ENCODE data around the gene ALDH1L2. TPM values are rescaled to one million over a fixed set of nuclear protein-coding genes. Genes with fewer than 3 reads are reported as not detected.

The ALDH1L2 gene
- total and polyA plus RNA-seq, 4 donors: 0.03 to 0.25 (median 0.15) TPM

- Histone ChIP-seq H3K27ac (ENCODE audit: low read depth in 1 of 2, low read length in 2 of 2) (no peak overlapping the region), H3K4me1 (ENCODE audit: control insufficient read depth in 4 of 4, insufficient read depth in 4 of 4, low read length in 3 of 4) (no peaks in the 10 kb centered on the region), H3K9me3 (ENCODE audit: control insufficient read depth in 4 of 4, low read length in 3 of 4) (no peaks in the 10 kb centered on the region), H3K36me3 (ENCODE audit: control insufficient read depth in 4 of 4, insufficient read depth in 3 of 4, low read depth in 1 of 4, low read length in 3 of 4) (no peaks in the 10 kb centered on the region), H3K27me3 (ENCODE audit: control insufficient read depth in 4 of 4, insufficient read depth in 4 of 4, low read length in 3 of 4) (no peaks in the 10 kb centered on the region), H3K9ac (ENCODE audit: low read depth in 1 of 2, low read length in 2 of 2) (no peak overlapping the region), H3K4me3 (ENCODE audit: low read depth in 1 of 3, low read length in 3 of 3) (no peak overlapping the region)
- TF ChIP-seq TAF1 (conservative IDR thresholded peaks at IDR 0.05): no peak
- DNase-seq (ENCODE audit: low spot score): no peak
- 84% methylated on average over 3 of the region's 3 CpGs for WGBS
Observed at GRCh38 chr12:105041186-105041585, 43.1 kb downstream of the ALDH1L2 start.

GRCh38 chr12:105040476-105040875, 43.8 kb downstream of the ALDH1L2 start:
- Histone ChIP-seq H3K9ac (ENCODE audit: low read depth in 1 of 2, low read length in 2 of 2) (no peak overlapping the region), H3K27me3 (ENCODE audit: control insufficient read depth in 4 of 4, insufficient read depth in 4 of 4, low read length in 3 of 4) (no peaks in the 10 kb centered on the region), H3K4me3 (ENCODE audit: low read depth in 1 of 3, low read length in 3 of 3) (no peak overlapping the region), H3K9me3 (ENCODE audit: control insufficient read depth in 4 of 4, low read length in 3 of 4) (no peaks in the 10 kb centered on the region), H3K36me3 (ENCODE audit: control insufficient read depth in 4 of 4, insufficient read depth in 3 of 4, low read depth in 1 of 4, low read length in 3 of 4) (no peaks in the 10 kb centered on the region), H3K4me1 (ENCODE audit: control insufficient read depth in 4 of 4, insufficient read depth in 4 of 4, low read length in 3 of 4) (no peaks in the 10 kb centered on the region), H3K27ac (ENCODE audit: low read depth in 1 of 2, low read length in 2 of 2) (no peak overlapping the region)
- DNase-seq (ENCODE audit: low spot score): no peak
- no peak for TF ChIP-seq SP1 (IDR thresholded peaks at IDR 0.05)
- TF ChIP-seq REST (IDR thresholded peaks at IDR 0.05): no peak
- TF ChIP-seq MAX (IDR thresholded peaks at IDR 0.05): no peak
- no peak for TF ChIP-seq FOXA2 (IDR thresholded peaks at IDR 0.05)
- TF ChIP-seq ATF3 (IDR thresholded peaks at IDR 0.05): no peak
- no peak for TF ChIP-seq ZBTB33 (IDR thresholded peaks at IDR 0.05)
- no peak for TF ChIP-seq GABPA (IDR thresholded peaks at IDR 0.05 in 1 of 2, conservative IDR thresholded peaks at IDR 0.05 in 1 of 2)
- WGBS: 64% methylated on average over 2 of the region's 2 CpGs

- Histone ChIP-seq H3K9ac (ENCODE audit: low read depth in 1 of 2, low read length in 2 of 2) (no peak overlapping the region), H3K4me1 (ENCODE audit: control insufficient read depth in 4 of 4, insufficient read depth in 4 of 4, low read length in 3 of 4) (no peaks in the 10 kb centered on the region), H3K36me3 (ENCODE audit: control insufficient read depth in 4 of 4, insufficient read depth in 3 of 4, low read depth in 1 of 4, low read length in 3 of 4) (no peaks in the 10 kb centered on the region), H3K4me3 (ENCODE audit: low read depth in 1 of 3, low read length in 3 of 3) (no peak overlapping the region), H3K27ac (ENCODE audit: low read depth in 1 of 2, low read length in 2 of 2) (no peak overlapping the region), H3K27me3 (ENCODE audit: control insufficient read depth in 4 of 4, insufficient read depth in 4 of 4, low read length in 3 of 4) (no peaks in the 10 kb centered on the region), H3K9me3 (ENCODE audit: control insufficient read depth in 4 of 4, low read length in 3 of 4) (no peaks in the 10 kb centered on the region)
- no peak for DNase-seq (ENCODE audit: low spot score)
- 72% methylated on average over 3 of the region's 3 CpGs for WGBS
- TF ChIP-seq REST (IDR thresholded peaks at IDR 0.05): no peak
- no peak for TF ChIP-seq CTCF (IDR thresholded peaks at IDR 0.05; ENCODE audit: low read depth, low read length, missing input control)
- TF ChIP-seq ZBTB33 (IDR thresholded peaks at IDR 0.05): no peak
- TF ChIP-seq YY1 (IDR thresholded peaks at IDR 0.05): no peak
- no peak for TF ChIP-seq HNF4A (conservative IDR thresholded peaks at IDR 0.05)
- TF ChIP-seq SP1 (IDR thresholded peaks at IDR 0.05): no peak
- no peak for TF ChIP-seq FOXA1 (IDR thresholded peaks at IDR 0.05)
- TF ChIP-seq FOXA2 (IDR thresholded peaks at IDR 0.05): no peak
Observed at GRCh38 chr12:105036937-105037649, 47.2 kb downstream of the ALDH1L2 start.
